Natural killer cell (primary cell): Measurements from ENCODE around the gene TRERF1. TPM values are rescaled to one million over a fixed set of nuclear protein-coding genes. Genes with fewer than 3 reads are reported as not detected.
A peak's percentile ranks its signal among the peaks of the same experiment; 100 is the strongest.

Experiments used
- ATAC-seq, 3 donors: fragments of 150-1000 bp in 2 of 3; fragments of 200-7000 bp in 1 of 3; cut with Tn5 transposase; 1 replicate in 1 of 3; 2 replicates in 2 of 3; pipeline ENCODE4 v1.10.0; 2021; ENCODE audit warnings: mild to moderate bottlenecking in 2 of 3, moderate library complexity in 2 of 3
- DNase-seq, 2 donors: peaks; one replicate each; pipeline versions ENCODE4 v3.0.0 to v3.0.0-alpha.2; 2013 to 2021; ENCODE audit warnings: mixed read lengths in 1 of 2
- H3K27ac ChIP-seq: one replicate; pipeline ENCODE4 v1.5.1; 2013; ENCODE audit warnings: mild to moderate bottlenecking, low read length
- H3K27me3 ChIP-seq: one replicate; pipeline ENCODE4 v1.6.1; 2013; ENCODE audit warnings: low read length; ENCODE audit not compliant: control insufficient read depth, insufficient read depth
- H3K36me3 ChIP-seq: one replicate; pipeline ENCODE4 v1.6.1; 2013; ENCODE audit warnings: low read length; ENCODE audit not compliant: control insufficient read depth, insufficient read depth
- H3K4me1 ChIP-seq: one replicate; pipeline ENCODE4 v1.6.1; 2013; ENCODE audit warnings: low read length; ENCODE audit not compliant: control insufficient read depth, insufficient read depth
- H3K4me3 ChIP-seq: one replicate; pipeline ENCODE4 v1.5.1; 2013; ENCODE audit warnings: low read length
- H3K9me3 ChIP-seq: one replicate; pipeline ENCODE4 v1.6.1; 2013; ENCODE audit warnings: low read length; ENCODE audit not compliant: control insufficient read depth, insufficient read depth
- H3K27ac Mint-ChIP-seq, 2 donors: one replicate each; pipeline ENCODE4 v1.8.0; 2022; ENCODE audit warnings: mild to moderate bottlenecking in 2 of 2, mixed read lengths in 2 of 2, moderate library complexity in 1 of 2
- H3K27me3 Mint-ChIP-seq, 2 donors: one replicate each; pipeline ENCODE4 v1.8.0; 2022; ENCODE audit warnings: low read depth in 2 of 2, mixed read lengths in 2 of 2
- H3K36me3 Mint-ChIP-seq: one replicate; pipeline ENCODE4 v1.8.0; 2022; ENCODE audit warnings: mixed read lengths
- H3K4me1 Mint-ChIP-seq, 2 donors: one replicate each; pipeline ENCODE4 v1.8.0; 2022; ENCODE audit warnings: mixed read lengths in 2 of 2
- H3K4me3 Mint-ChIP-seq: one replicate; pipeline ENCODE4 v1.8.0; 2022; ENCODE audit warnings: mild to moderate bottlenecking, moderate library complexity, mixed read lengths
- H3K9me3 Mint-ChIP-seq, 2 donors: one replicate each; pipeline ENCODE4 v1.8.0; 2022; ENCODE audit warnings: mixed read lengths in 2 of 2
- WGBS: methylation state at CpG from one replicate; pipeline ENCODE4 v1.1.7; 2013; ENCODE audit warnings: missing lambda C conversion rate; ENCODE audit not compliant: insufficient coverage; 5-methylcytosine and 5-hydroxymethylcytosine counted together
- intact Hi-C: fragments of 100-400 bp; cut with micrococcal nuclease; formaldehyde crosslinking; loops from one replicate; pipeline ENCODE4 v1.14.2; 2022
- total RNA-seq, 4 donors: library from RNA; stranded (reverse); fragments of 120-200 nt in 1 of 4; gene quantifications; one replicate each; pipeline versions ENCODE4 v1.2.3 to v1.2.4, GENCODE V29; 2013 to 2022
- TF ChIP-seq, protein P1 (sequence below): fragments of 200-600 bp; IDR thresholded peaks from one replicate; pipeline ENCODE4 v1.8.0; 2022; ENCODE audit warnings: antibody characterized with exemption

The TRERF1 gene
- total RNA-seq, 3 donors from 2014 or later (not counting 1 experiment from before 2014, with no cell fraction given): 34.6 to 42.3 (median 38.6) TPM

DNA sequence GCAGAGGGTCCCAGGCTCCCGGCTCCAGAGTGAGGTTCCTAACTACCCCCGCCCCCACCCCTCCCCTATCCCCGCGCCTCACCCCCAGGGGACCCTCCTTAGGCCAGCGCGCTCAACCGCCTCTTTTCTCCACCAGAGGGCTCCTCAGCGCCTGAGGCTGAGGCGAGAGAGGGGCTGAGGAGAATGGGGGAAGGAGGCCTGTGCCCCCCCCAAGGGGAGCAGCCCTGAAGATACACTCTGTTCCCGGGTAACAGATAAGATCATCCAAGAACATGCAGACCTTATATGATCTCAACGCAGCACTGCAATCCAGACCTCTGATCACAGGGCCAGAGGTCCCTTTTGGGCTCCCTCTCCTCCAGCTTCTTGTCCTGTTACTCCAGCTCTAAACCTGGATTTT is 190.8 kb downstream of the TRERF1 start:
- intact Hi-C loops: loop anchor here (1.0 kb wide), 1 partner anchor 286 kb away; no protein-coding TSS in a partner anchor
- H3K9me3 ChIP-seq: no peaks in the 10 kb centered on the region
- H3K27ac ChIP-seq: no peak overlapping the region
- H3K36me3 Mint-ChIP-seq: peaks cover 21% of the 10 kb centered on the region
- 74% methylated on average over 9 of the region's 11 CpGs for WGBS
- DNase-seq (peak in 1 of 2 donors; percentile 56), ATAC-seq (peak; percentile 50 to 77 (median 70))
- TF ChIP-seq, protein P1, sequence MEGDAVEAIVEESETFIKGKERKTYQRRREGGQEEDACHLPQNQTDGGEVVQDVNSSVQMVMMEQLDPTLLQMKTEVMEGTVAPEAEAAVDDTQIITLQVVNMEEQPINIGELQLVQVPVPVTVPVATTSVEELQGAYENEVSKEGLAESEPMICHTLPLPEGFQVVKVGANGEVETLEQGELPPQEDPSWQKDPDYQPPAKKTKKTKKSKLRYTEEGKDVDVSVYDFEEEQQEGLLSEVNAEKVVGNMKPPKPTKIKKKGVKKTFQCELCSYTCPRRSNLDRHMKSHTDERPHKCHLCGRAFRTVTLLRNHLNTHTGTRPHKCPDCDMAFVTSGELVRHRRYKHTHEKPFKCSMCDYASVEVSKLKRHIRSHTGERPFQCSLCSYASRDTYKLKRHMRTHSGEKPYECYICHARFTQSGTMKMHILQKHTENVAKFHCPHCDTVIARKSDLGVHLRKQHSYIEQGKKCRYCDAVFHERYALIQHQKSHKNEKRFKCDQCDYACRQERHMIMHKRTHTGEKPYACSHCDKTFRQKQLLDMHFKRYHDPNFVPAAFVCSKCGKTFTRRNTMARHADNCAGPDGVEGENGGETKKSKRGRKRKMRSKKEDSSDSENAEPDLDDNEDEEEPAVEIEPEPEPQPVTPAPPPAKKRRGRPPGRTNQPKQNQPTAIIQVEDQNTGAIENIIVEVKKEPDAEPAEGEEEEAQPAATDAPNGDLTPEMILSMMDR: peak; percentile 68
- peaks cover 13 to 14% of the 10 kb centered on the region in 2 donors for H3K4me1 Mint-ChIP-seq
- H3K4me1 ChIP-seq: peaks cover 15% of the 10 kb centered on the region
- H3K4me3 Mint-ChIP-seq: no peak overlapping the region
- H3K27me3 Mint-ChIP-seq: no peaks in the 10 kb centered on the region
- no peaks in the 10 kb centered on the region for H3K27me3 ChIP-seq
- H3K9me3 Mint-ChIP-seq: no peaks in the 10 kb centered on the region
- peaks cover 29% of the 10 kb centered on the region for H3K36me3 ChIP-seq
- peak overlapping the region; percentile 47 to 75 for H3K27ac Mint-ChIP-seq
- no peak overlapping the region for H3K4me3 ChIP-seq

DNA sequence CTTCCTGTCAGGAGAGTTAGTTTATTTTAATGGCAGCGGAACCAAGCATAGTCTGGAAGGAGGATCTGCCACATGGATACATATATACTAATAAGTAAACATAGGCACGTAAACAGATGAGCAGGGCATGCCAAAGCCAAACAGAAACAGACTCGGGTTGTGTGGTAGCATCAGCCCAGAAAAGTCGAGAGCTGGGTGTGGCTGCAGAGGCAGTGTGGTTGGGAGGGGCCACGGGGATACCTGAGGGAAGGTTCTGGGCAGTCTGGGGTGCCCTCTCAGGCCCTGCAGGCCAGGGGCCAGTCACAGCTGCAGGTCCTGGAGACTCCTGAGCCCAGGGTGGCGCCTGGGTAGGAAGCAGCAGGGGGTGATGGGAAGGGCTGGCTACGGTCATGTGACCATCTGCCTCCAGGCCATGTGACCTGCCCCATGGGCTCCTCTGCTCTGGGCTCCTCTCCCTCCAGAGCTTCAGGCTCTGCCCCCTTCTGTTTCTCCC is 191.3 kb downstream of the TRERF1 start:
- Histone ChIP-seq H3K27ac (no peak overlapping the region), H3K36me3 (peaks cover 30% of the 10 kb centered on the region), H3K4me3 (no peak overlapping the region), H3K27me3 (no peaks in the 10 kb centered on the region), H3K9me3 (no peaks in the 10 kb centered on the region), H3K4me1 (peaks cover 15% of the 10 kb centered on the region)
- H3K4me1 Mint-ChIP-seq: peaks cover 13 to 14% of the 10 kb centered on the region in 2 donors
- H3K27ac Mint-ChIP-seq: no peak overlapping the region
- no peaks in the 10 kb centered on the region for H3K9me3 Mint-ChIP-seq
- H3K27me3 Mint-ChIP-seq: no peaks in the 10 kb centered on the region
- WGBS: 88% methylated on average over 7 of the region's 7 CpGs
- TF ChIP-seq, protein P1: no peak
- intact Hi-C loops: no loop called here
- peaks cover 26% of the 10 kb centered on the region for H3K36me3 Mint-ChIP-seq
- peak in 1 of 3 donors; percentile 25 for ATAC-seq
- DNase-seq: no peak
- no peak overlapping the region for H3K4me3 Mint-ChIP-seq

DNA sequence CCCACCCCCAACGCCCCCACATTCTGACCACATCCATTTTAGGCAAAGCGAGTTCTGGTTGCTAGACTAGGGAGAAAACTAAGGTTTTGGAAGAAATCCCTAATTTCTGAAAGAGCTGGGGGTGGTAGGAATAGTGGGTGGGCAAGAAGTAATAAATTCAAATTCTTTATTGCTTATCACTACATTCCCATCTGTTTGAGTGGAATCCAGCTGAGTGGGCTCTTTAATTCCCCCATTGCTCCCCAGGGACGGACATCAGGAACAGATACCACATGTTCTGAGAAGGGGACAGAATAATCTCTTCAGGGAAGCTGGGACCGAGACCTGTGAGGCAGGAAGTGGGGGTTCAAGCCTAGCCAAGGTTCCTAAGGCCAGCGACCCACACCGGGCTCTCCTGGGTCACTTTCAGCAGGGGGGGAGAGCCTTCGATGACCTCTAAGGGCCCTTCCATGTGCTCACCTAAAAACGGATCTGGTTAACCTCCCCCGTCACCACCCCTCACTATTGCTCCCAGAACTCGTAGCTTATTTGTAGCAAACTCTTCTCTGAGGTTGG is 191.8 kb downstream of the TRERF1 start:
- Mint-ChIP-seq H3K4me1 (peaks cover 13 to 14% of the 10 kb centered on the region in 2 donors), H3K27ac (no peak overlapping the region), H3K4me3 (no peak overlapping the region), H3K27me3 (no peaks in the 10 kb centered on the region), H3K36me3 (peaks cover 26% of the 10 kb centered on the region), H3K9me3 (no peaks in the 10 kb centered on the region)
- no peak overlapping the region for H3K4me3 ChIP-seq
- no peaks in the 10 kb centered on the region for H3K9me3 ChIP-seq
- DNase-seq: no peak
- TF ChIP-seq, protein P1: no peak
- H3K4me1 ChIP-seq: peaks cover 15% of the 10 kb centered on the region
- no peak overlapping the region for H3K27ac ChIP-seq
- ATAC-seq: no peak
- peaks cover 34% of the 10 kb centered on the region for H3K36me3 ChIP-seq
- 95% methylated on average over 6 of the region's 10 CpGs for WGBS
- intact Hi-C loops: no loop called here
- no peaks in the 10 kb centered on the region for H3K27me3 ChIP-seq

DNA sequence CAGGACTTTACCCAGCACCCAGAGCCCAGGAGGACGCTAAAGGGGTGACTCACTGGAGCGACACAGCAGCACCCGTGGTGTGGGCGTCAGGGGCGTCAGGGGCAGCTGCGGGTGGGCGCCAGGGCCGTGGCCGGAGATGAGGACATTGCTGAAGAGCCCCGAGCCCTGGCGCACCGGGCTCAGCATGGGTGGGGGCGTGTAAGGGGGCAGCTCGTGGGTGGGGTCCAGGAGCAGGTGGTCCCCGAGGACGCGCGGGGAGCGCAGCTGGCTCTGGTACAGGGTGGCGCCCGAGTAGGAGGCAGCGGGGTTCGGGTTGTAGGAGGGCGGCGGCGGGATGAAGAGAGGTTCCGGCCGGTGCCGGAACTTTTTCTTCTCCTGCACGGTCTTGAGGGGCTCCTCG is 192.4 kb downstream of the TRERF1 start:
- H3K27me3 ChIP-seq: no peaks in the 10 kb centered on the region
- no peaks in the 10 kb centered on the region for H3K9me3 Mint-ChIP-seq
- no peak overlapping the region for H3K4me3 Mint-ChIP-seq
- intact Hi-C loops: no loop called here
- H3K36me3 ChIP-seq: peaks cover 40% of the 10 kb centered on the region
- no peaks in the 10 kb centered on the region for H3K27me3 Mint-ChIP-seq
- no peak overlapping the region for H3K27ac ChIP-seq
- no peak for DNase-seq
- H3K4me3 ChIP-seq: no peak overlapping the region
- H3K4me1 ChIP-seq: peaks cover 15% of the 10 kb centered on the region
- 96% methylated on average over 31 of the region's 31 CpGs for WGBS
- no peak overlapping the region for H3K27ac Mint-ChIP-seq
- H3K4me1 Mint-ChIP-seq: peaks cover 13 to 14% of the 10 kb centered on the region in 2 donors
- peaks cover 32% of the 10 kb centered on the region for H3K36me3 Mint-ChIP-seq
- TF ChIP-seq, protein P1: no peak
- no peak for ATAC-seq
- H3K9me3 ChIP-seq: no peaks in the 10 kb centered on the region
